Activated T-cell treated with anti-CD3 and anti-CD28 coated beads for 48 hours (primary cell): ENCODE data around the gene MEFV.
A peak's percentile ranks its signal among the peaks of the same experiment; 100 is the strongest.
"Not testable (repeated sequence)": the region's sequence is repeated elsewhere in the genome, so short reads cannot be mapped to it uniquely, and the experiment has no call there.

ENCODE experiments used
- DNase-seq: peaks from one replicate; pipeline ENCODE4 v3.0.0-alpha.2; 2020; ENCODE audit warnings: low read depth

The MEFV gene, protein sequence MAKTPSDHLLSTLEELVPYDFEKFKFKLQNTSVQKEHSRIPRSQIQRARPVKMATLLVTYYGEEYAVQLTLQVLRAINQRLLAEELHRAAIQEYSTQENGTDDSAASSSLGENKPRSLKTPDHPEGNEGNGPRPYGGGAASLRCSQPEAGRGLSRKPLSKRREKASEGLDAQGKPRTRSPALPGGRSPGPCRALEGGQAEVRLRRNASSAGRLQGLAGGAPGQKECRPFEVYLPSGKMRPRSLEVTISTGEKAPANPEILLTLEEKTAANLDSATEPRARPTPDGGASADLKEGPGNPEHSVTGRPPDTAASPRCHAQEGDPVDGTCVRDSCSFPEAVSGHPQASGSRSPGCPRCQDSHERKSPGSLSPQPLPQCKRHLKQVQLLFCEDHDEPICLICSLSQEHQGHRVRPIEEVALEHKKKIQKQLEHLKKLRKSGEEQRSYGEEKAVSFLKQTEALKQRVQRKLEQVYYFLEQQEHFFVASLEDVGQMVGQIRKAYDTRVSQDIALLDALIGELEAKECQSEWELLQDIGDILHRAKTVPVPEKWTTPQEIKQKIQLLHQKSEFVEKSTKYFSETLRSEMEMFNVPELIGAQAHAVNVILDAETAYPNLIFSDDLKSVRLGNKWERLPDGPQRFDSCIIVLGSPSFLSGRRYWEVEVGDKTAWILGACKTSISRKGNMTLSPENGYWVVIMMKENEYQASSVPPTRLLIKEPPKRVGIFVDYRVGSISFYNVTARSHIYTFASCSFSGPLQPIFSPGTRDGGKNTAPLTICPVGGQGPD

DNA sequence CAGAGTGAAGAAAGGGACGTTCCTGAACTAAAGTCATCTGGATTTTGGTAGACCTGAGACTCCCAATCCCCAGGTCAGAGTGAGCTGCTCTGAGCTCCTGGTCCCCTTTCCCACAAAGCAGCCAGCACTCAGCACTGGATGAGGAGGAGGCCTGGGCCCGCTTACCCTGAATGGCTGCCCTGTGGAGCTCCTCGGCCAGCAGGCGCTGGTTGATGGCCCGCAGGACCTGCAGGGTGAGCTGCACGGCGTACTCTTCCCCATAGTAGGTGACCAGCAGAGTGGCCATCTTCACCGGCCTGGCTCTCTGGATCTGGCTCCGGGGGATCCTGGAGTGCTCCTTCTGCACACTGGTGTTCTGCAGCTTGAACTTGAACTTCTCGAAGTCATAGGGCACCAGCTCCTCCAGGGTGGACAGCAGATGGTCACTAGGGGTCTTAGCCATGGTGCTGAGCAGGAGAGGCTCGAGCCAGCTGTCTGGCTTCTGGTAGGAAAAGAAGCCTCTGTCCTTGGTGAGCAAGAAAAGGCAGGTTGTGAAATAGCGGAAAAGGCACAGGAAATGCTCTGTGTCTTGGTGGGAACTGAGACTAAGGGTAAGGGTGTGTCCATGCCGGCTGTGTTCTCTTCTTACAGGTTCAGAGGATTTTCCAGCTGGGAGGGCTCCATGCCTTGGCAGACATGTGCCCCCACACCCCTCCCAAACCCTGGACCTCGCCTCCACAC is at the start of gene MEFV:
Gene MEFV, minus strand, starts transcription at position 488 of the 720 bp plus-strand sequence. Its CDS starts 46 bp downstream, at position 442.
- DNase-seq = no peak

DNA sequence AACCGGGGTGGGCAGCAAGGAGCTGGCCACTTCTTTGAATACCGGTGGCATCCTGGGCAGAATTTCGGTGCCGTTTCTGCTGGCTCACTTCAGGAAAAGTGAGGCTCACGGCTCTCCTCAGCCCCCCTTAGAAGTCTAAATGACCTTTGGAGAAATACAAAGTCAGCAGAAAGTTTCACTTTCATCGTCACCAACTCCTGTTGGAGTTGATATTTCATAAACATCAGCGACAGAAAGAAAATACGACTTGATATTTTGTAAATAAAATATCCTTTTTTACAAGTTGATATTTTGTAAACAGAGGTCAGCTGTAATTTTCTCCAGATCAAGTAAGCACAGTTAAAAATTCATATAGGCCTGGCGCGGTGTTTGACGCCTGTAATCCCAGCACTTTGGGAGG is 49.6 kb upstream of the MEFV start:
- no peak for DNase-seq

DNA sequence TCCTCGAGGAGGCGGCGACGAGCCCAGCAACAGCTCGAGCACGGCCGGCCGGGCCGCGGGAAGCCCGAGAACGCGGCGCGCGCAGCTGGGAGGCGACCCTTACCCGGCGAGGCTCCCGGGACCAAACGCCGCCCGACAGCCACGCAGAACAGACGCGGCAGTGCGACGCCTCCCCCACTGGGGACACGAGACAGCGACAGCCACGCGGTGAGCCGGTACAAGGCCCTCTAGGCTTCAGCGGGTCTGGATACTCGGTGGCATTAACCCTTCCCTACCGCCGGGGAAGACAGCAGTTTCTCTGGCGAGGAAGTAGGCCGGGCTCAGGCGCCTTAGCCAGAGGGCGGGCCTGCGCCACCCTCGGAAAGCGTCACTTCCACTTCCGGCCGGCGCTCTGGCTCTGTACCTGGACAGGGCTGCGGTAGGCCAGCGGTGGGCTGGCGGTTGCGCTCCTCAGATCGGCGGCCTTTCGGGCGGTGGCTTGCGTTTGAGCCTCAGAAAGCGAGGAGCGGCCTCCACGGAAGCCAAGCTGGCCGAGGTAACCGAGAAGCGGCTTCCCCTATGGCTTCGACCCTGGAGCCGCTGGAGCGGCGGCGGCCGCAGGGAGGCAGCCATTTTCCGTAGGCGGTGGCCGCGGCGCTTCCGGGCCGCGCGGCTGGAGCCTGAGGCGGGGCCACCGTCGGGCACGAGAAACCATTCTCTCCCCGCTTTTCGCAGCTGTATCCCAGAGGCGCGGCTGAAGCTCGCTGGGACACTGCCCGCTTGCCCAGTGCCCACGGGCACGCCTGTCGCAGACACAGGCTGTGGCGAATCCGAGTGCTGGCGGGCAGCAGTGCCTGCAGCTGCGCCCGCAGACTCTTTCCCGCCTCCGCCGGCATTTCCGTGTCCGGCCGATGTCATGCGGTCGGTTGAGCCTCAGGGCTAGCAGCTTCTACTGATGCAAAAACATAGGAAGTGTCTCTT is 49.0 kb upstream of the MEFV start, which contains the start of the genes TIGD7 and ZNF75A:
Gene TIGD7, minus strand, starts transcription at position 322 of the 960 bp plus-strand sequence. CDS start 4,816 bp downstream, outside the sequence.
Gene ZNF75A, plus strand, starts transcription at position 389 of the 960 bp plus-strand sequence. CDS start 2,932 bp downstream, outside the sequence.
- peak; percentile 79 for DNase-seq

DNA sequence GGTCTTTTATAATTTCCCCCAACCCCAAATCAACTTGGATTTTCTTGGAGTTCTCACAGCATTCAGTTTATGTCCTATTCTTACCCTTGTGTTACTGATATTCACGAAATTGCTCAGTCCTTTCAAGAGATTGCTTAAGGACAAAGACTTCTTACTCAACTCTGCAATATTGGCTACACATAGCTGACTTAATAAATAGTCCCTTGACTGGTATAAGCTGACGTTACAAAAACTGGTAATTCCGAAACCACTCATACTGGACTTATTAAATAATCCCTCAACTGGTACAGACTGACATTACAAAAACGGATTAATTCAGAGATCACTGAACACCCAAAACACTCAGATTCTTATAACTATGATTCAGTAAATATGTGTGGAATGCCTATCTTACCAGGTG is 47.9 kb upstream of the MEFV start:
- DNase-seq = no peak

DNA sequence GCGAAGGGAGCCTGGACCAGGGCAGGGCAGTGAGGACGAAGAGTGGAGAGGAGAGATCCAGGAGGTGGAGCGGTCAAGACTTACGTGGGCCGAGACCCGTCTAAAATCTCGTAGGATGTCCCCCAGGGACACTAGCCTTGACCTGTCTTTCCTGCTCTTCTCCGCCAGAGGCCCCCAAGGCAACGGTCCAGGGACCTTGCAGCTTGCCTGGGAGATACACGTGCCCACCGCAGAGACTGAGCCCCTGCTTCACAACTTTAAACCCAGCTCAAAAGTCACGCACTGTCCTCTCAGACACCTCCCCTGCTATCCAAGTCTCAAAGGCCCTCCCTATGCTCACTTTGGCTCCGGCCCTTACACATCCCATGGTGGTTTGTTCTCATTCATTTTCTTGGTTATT is 39.4 kb upstream of the MEFV start:
- no peak for DNase-seq

DNA sequence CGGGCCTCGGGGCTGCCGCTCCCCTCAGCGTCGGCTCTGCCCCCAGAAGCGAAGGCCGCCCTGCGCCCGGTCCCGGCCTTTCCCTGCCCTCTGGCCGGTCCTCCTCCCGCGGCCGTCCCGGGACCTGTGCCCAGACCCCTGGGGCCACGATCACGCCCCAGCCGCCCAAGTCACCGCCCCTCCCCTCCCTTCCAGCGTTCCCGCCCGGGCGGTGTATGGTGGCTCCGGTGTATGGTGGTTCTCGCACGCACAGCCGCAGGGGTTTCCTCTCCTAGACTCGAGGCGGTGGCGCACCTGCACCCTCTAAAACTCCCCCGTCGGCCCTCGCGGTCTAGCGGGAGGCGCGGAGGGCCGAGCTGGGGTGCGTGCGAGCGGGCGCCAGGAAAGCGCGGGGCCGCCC is 38.8 kb upstream of the MEFV start:
- DNase-seq = no peak

DNA sequence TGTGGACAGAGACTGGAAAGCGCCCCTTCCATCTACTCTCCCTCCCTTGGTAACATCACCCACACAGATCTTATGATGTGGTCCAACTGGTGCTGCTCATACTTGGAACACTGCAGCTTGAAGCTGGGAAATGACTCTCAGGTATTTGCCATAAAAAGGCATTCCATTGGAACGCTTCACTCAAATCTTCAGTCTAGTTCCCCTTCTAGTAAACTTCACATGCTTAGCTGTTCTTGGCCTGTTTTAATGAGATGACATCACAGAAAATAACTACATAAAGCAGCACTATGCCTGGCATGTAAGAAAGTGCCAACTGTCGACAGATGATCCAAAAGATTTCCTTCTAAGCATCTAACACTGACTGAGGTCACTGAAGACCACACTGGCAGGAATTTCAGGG is 36.2 kb upstream of the MEFV start:
- DNase-seq = no peak

DNA sequence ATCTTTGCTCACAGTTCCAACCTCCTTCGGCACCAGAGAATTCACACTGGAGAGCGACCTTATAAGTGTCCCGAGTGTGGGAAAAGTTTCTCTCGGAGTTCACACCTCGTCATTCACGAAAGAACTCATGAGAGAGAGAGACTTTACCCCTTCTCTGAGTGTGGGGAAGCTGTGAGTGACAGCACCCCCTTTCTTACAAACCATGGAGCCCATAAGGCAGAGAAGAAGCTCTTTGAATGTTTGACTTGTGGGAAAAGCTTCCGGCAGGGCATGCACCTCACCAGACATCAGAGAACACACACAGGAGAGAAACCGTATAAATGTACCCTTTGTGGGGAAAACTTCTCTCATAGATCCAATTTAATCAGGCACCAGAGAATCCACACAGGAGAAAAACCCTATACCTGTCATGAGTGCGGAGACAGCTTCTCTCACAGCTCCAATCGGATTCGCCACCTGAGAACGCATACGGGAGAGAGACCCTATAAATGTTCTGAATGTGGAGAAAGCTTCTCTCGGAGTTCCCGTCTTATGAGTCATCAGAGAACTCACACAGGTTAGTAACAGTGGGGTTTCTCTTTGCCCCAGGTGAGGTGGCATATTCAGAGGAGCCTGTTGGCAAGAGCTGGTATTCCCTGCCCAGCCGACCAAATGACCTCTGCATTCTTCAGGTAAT is 33.7 kb upstream of the MEFV start:
- no peak for DNase-seq

DNA sequence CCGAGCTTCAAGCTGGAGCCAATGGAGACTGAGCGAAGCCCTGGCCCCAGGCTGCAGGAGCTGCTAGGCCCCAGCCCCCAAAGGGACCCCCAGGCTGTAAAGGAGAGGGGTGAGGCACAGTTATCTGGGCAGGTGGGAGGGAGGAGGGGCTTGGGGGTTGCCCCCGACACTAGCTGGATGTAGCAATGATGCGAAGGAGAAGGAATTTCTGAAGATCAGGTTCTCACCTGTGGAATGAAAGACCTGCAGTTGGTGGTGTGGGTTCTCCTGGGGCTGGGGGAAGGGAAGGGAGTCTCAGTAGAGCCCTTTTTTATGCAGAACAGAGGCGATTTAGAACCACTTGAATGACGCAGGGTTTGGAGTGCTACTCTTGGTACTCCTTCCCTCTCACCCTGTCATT is 28.7 kb upstream of the MEFV start:
- DNase-seq = no peak

DNA sequence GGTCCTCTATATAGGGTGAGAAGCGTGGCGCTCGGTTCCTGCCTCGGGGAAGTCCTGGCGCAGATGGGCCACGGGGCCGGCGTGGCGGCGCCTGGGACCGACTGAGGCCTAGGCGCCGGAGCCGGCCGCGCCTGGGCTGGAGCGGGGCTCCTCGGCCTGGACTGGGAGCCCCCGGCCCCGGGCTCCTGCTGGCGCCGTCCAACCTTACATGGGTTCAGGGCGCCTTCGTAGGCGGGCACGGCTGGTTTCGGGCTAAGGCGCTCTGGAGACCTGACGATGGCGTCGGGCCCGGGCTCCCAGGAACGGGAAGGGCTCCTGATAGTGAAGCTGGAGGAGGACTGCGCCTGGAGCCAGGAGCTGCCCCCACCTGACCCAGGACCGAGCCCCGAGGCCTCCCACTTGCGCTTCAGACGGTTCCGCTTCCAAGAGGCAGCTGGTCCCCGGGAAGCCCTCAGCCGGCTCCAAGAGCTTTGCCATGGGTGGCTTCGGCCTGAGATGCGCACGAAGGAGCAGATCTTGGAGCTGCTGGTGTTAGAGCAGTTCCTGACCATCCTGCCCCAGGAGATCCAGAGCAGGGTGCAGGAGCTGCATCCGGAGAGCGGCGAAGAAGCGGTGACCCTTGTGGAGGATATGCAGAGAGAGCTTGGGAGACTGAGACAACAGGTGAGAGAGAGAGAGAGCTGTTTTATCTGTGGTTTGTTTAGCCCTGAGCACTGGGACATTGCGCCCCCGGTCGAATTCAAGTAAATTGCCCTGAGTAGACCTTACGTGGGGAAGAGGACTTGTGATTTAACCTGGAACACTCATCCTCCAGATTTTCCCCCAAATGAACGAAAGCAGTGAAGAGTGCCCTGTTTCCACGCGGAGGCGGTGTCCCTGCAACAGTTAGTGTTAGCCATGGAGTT is 27.4 kb upstream of the MEFV start:
- DNase-seq = no peak

DNA sequence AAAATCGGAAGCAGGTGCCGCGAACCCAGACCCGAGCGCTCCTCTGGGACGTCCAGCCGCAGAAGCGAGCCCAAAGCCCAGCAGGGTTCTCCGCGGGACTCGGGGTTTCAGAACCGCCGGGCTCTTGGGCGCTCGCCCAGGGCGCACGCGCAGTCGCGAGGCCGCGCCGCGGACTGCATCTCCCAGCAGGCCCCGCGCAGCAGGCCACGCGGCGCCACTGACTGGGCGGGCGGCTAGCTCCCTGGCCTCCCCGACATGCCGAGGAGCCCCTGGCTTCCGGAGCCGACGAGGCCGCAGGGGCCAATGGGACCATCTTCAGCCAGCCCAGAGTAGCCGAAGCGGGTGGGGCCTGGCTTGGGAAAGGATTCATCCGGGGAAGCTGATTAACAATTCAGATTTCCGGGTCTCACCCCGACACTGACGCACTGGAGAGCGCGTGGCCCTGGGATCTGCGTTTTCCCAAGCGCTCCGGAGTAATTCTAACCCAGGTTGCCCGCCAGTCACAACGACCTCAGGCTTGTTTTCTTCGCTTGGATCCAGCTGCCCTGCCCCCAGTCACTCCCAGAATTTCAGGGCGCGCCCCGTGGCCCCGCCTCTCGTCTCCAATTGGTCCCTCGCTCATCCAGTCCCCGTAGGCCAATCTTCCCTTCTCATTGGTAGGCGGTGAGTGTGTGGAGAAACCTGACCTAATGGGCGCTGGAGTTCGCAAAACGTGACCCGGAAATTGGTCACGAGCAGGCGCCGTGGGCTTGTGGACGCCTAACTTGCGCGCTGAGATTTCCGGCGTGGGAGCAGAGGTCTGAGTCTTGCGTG is 26.5 kb upstream of the MEFV start, which contains the start of gene ZNF263:
Gene ZNF263, plus strand, starts transcription at position 762 of the 813 bp plus-strand sequence. CDS start 328 bp downstream, outside the sequence.
- peak; percentile 89 for DNase-seq

DNA sequence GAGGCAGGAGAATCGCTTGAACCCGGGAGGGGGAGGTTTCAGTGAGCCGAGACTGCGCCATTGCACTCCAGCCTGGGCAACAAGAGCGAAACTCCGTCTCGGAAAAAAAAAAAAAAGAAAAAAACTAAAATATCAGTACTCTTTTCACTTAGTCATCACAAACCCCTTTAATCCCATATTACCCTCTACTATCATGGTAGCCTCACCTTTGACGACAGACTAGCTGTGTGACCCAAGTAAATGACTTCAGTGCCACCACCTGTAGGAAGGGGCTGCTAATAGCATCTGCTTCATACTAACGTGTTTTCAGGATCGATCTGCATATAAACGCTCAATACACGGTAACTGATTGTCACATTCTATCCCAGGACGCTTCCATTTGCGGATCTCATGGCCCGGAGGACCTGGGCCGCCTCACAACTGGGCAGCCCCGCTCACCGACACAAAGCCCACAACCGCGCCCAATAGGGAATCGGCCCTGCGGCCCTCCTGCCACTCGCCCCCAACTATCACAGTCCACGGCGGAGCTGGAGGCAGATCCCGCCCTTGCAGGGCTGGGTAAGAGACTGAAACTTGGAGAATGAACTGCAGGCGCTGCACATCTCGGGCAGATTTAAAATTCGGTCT is 25.8 kb upstream of the MEFV start:
- DNase-seq = no peak

DNA sequence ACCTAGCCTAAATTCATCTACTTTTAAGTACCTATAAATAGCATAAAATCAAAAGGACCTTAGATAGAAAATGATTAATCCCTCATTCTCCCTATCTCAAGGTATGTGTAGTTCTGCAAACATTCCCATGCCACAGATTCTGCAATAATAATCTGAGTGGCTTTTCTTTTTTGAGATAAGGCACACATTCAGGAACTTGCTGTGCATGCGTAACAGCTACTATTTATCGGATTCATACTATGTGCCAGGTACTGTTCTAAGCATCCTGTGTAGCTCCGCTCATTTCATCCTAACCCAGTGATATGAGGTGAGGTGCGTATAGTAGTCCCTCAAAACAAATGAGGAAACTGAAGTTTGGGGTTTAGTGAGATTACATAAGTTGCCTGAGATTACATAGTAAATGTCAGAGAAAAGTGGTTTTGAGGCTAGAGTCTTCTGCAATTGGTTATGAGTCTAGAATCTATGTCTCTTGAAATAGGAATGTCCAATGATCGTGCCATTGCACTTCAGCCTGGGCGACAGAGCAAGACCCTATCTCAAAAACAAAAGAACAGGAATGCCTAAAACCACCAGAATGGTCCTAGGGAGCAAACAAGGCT is 24.9 kb upstream of the MEFV start:
- no peak for DNase-seq

DNA sequence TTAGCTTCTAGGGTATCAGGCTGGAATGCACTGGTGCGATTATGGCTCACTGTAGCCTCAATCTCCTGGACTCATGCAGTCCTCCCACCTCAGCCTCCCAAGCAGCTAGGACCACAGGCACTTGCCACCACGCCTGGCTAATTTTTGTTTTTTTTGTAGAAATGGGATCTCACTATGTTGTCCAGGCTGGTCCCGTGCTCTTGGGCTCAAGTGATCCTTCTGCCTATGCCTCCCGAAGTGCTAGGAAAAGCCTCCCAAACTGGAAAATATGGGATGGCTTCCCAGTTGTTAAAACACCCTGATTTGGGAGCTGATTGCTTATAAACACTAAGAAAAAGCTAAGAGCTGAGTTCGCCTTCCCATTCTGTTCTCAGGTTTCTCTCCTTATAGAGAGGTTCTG is 20.2 kb upstream of the MEFV start:
- DNase-seq = no peak

DNA sequence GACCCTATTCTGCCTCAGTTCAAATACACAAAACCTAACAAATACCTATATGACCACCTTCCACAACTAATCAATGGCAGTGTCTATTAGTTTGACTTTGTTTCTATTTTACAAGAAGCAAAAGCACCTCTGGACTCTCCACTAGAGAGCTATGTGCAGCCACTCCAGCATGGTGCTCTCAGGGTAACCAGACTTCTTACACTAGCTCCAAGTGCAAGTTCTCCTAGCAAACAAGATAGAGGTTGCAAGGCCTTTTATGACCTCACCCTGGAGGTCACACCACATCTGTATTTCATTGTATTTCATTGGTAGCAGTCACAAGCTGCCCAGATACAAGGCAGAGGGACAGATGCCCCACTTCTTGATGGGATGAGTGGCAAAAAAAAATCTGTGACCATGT is 18.5 kb upstream of the MEFV start:
- DNase-seq = no peak

DNA sequence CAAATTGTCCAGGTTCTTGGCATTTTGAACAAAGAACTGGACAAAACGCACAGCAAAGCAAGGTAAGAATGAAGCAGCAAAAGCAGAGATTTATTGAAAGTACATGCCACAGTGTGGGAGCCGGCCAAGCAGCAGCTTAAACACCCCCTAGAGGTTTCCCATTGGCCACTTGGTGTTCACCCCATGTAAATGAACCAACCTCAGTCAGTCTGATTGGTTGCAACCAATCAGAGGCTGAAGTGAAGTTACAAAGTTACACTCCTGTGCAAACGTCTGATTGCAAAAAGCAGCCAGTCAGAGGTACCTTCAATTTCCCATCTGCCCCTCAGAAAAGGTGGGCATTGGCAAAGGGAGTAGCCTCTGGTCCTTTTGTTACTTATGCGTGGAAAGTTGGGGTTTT is 18.1 kb upstream of the MEFV start:
- DNase-seq = no peak

DNA sequence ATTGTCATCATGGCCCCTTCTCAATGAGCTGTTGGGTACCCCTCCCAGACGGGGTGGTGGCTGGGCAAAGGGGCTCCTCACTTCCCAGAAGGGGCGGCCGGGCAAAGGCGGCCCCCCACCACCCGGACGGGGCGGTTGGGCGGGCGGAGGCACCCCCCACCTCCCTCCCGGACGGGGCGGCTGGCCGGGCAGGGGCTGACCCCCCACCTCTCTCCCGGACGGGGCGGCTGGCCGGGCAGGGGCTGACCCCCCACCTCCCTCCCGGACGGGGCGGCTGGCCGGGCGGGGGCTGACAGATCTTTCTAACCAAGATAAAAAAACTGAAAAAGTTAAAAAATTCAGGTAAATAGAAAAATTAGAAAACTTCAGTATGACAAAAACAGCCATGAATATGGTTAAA is 14.8 kb upstream of the MEFV start:
- DNase-seq = not testable (repeated sequence)

DNA sequence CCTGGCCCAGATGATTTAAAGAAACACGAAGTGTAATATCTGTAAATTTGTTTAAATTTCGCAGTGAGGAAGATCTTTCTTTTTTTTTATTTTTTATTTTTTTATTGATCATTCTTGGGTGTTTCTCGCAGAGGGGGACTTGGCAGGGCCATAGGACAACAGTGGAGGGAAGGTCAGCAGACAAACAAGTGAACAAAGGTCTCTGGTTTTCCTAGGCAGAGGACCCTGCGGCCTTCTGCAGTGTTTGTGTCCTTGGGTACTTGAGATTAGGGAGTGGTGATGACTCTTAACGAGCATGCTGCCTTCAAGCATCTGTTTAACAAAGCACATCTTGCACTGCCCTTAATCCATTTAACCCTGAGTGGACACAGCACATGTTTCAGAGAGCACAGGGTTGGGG is 14.3 kb upstream of the MEFV start:
- not testable (repeated sequence) for DNase-seq
